Fibroblast of lung (primary cell): ENCODE measurements around the gene SMC3. TPM values are rescaled to one million over a fixed set of nuclear protein-coding genes. Genes with fewer than 3 reads are reported as not detected.

ENCODE experiments used
- DNase-seq, 2 donors: peaks; one replicate each; pipeline versions ENCODE4 v3.0.0 to v3.0.0-alpha.2; 2010; ENCODE audit warnings: low read depth in 2 of 2
- H2AFZ ChIP-seq: 2 replicates; pipeline ENCODE4 v1.5.1; 2012; ENCODE audit warnings: low read length, control low read depth, inconsistent platforms
- H3K27ac ChIP-seq: 2 replicates; pipeline ENCODE4 v1.5.1; 2011; ENCODE audit warnings: low read length, control low read depth; ENCODE audit not compliant: insufficient read depth
- H3K27me3 ChIP-seq: 2 replicates; pipeline ENCODE4 v1.5.1; 2011; ENCODE audit warnings: mild to moderate bottlenecking, low read length; ENCODE audit not compliant: control insufficient read depth, insufficient read depth
- H3K36me3 ChIP-seq: 2 replicates; pipeline ENCODE4 v1.5.1; 2011; ENCODE audit warnings: low read length; ENCODE audit not compliant: control insufficient read depth, insufficient read depth
- H3K4me1 ChIP-seq: 2 replicates; pipeline ENCODE4 v1.5.1; 2011; ENCODE audit warnings: low read length; ENCODE audit not compliant: control insufficient read depth, insufficient read depth; ENCODE audit errors: extremely low read depth
- H3K4me2 ChIP-seq: 2 replicates; pipeline ENCODE4 v1.5.1; 2011; ENCODE audit warnings: low read length, control low read depth; ENCODE audit not compliant: insufficient read depth; ENCODE audit errors: extremely low read depth
- H3K4me3 ChIP-seq, 4 experiments: fragments of 200-600 bp in 1 of 4; sonication (generic) in 1 of 4; replicated peaks in 1 of 4; 2 replicates each; pipeline ENCODE4 v1.5.1; 2011 to 2016; ENCODE audit warnings: low read length in 4 of 4, low read depth in 3 of 4, mild to moderate bottlenecking in 3 of 4, control low read depth in 2 of 4, inconsistent platforms in 1 of 4, mixed read lengths in 1 of 4; ENCODE audit not compliant: insufficient read depth in 1 of 4; ENCODE audit errors: control extremely low read depth in 1 of 4
- H3K79me2 ChIP-seq: 2 replicates; pipeline ENCODE4 v1.5.1; 2012; ENCODE audit warnings: mild to moderate bottlenecking, low read length, inconsistent platforms; ENCODE audit not compliant: control insufficient read depth, insufficient read depth
- H3K9ac ChIP-seq: 2 replicates; pipeline ENCODE4 v1.5.1; 2011; ENCODE audit warnings: mild to moderate bottlenecking, low read length, control low read depth; ENCODE audit not compliant: insufficient read depth
- H3K9me3 ChIP-seq: 2 replicates; pipeline ENCODE4 v1.5.1; 2012; ENCODE audit warnings: low read depth, low read length; ENCODE audit not compliant: control insufficient read depth, insufficient read depth
- H4K20me1 ChIP-seq: 2 replicates; pipeline ENCODE4 v1.5.1; 2011; ENCODE audit warnings: low read length; ENCODE audit not compliant: control insufficient read depth, insufficient read depth; ENCODE audit errors: extremely low read depth
- CTCF ChIP-seq, 2 donors: IDR thresholded peaks in 1 of 2; conservative IDR thresholded peaks in 1 of 2; 1 replicate in 1 of 2; 2 replicates in 1 of 2; pipeline ENCODE4 v1.5.1; 2011 to 2012; ENCODE audit warnings: low read length in 2 of 2, control low read depth in 1 of 2, inconsistent platforms in 1 of 2, low read depth in 1 of 2, mild to moderate bottlenecking in 1 of 2
- EZH2 ChIP-seq: IDR thresholded peaks from 2 replicates; pipeline ENCODE4 v1.5.1; 2012; ENCODE audit warnings: low read length, control low read depth, mild to moderate bottlenecking; ENCODE audit errors: missing control alignments
- polyA plus RNA-seq, 2 donors: library from polyadenylated mRNA; depleted of rRNA in 1 of 2; stranded (reverse) in 1 of 2; unstranded in 1 of 2; fragments of >200 nt; gene quantifications; 2 replicates each; pipeline ENCODE4 v1.2.1, GENCODE V29; 2011 to 2012; ENCODE audit warnings: missing spikeins in 1 of 2
- total RNA-seq: library from RNA; depleted of rRNA; stranded (reverse); fragments of >200 nt; gene quantifications from 2 replicates; pipeline ENCODE4 v1.2.1, GENCODE V29; 2014

The SMC3 gene
- total and polyA plus RNA-seq, 2 donors (not counting 1 experiment from before 2014, with no cell fraction given) = 25.9 to 31.9 TPM

- DNase-seq = no peak
- no peaks in the 10 kb centered on the region for H4K20me1 ChIP-seq
- no peak overlapping the region for H2AFZ ChIP-seq
- TF ChIP-seq EZH2 (no peak), CTCF (conservative IDR thresholded peaks at IDR 0.05 in 1 of 2, IDR thresholded peaks at IDR 0.05 in 1 of 2; ENCODE audit: low read depth in 1 of 2, low read length in 2 of 2) (no peak)
- no peak overlapping the region for H3K4me3 ChIP-seq
- no peaks in the 10 kb centered on the region for H3K9me3 ChIP-seq
- no peak overlapping the region for H3K9ac ChIP-seq
- H3K4me1 ChIP-seq = peaks cover 25% of the 10 kb centered on the region
- no peaks in the 10 kb centered on the region for H3K27me3 ChIP-seq
- no peak overlapping the region for H3K4me2 ChIP-seq
- H3K27ac ChIP-seq = no peak overlapping the region
- H3K36me3 ChIP-seq = no peaks in the 10 kb centered on the region
- H3K79me2 ChIP-seq = no peaks in the 10 kb centered on the region
Measured at GRCh38 chr10:110524179-110524858, 43.2 kb upstream of the SMC3 start.

- Histone ChIP-seq H3K9me3 (no peaks in the 10 kb centered on the region), H2AFZ (no peak overlapping the region), H3K27me3 (no peaks in the 10 kb centered on the region), H3K4me3 (no peak overlapping the region), H3K79me2 (no peaks in the 10 kb centered on the region), H3K27ac (no peak overlapping the region), H3K4me2 (no peak overlapping the region), H4K20me1 (no peaks in the 10 kb centered on the region), H3K9ac (no peak overlapping the region), H3K36me3 (no peaks in the 10 kb centered on the region), H3K4me1 (peaks cover 29% of the 10 kb centered on the region)
- no peak for DNase-seq
- TF ChIP-seq EZH2 = no peak
- no peak for TF ChIP-seq CTCF (conservative IDR thresholded peaks at IDR 0.05 in 1 of 2, IDR thresholded peaks at IDR 0.05 in 1 of 2; ENCODE audit: low read depth in 1 of 2, low read length in 2 of 2)
Measured at GRCh38 chr10:110524859-110525232, 42.6 kb upstream of the SMC3 start.

GRCh38 chr10:110525349-110526260, 41.9 kb upstream of the SMC3 start:
- DNase-seq = peak; percentile 41 to 65
- Histone ChIP-seq H4K20me1 (no peaks in the 10 kb centered on the region), H3K9me3 (no peaks in the 10 kb centered on the region), H3K36me3 (no peaks in the 10 kb centered on the region), H3K4me2 (no peak overlapping the region), H3K4me3 (no peak overlapping the region), H3K79me2 (no peaks in the 10 kb centered on the region), H2AFZ (no peak overlapping the region), H3K4me1 (peaks cover 34% of the 10 kb centered on the region), H3K27ac (no peak overlapping the region), H3K27me3 (no peaks in the 10 kb centered on the region), H3K9ac (no peak overlapping the region)
- no peak for TF ChIP-seq CTCF (conservative IDR thresholded peaks at IDR 0.05 in 1 of 2, IDR thresholded peaks at IDR 0.05 in 1 of 2; ENCODE audit: low read depth in 1 of 2, low read length in 2 of 2)
- no peak for TF ChIP-seq EZH2
